GM19397 (cell line): ENCODE results near the gene VAT1L.
A peak's percentile ranks its signal among the peaks of the same experiment; 100 is the strongest.
"Not testable (repeated sequence)": the region's sequence is repeated elsewhere in the genome, so short reads cannot be mapped to it uniquely, and the experiment has no call there.

ENCODE experiments used
- ATAC-seq: cut with Tn5 transposase; IDR thresholded peaks from one replicate; pipeline ENCODE4 v1.9.1; 2021; ENCODE audit warnings: mild to moderate bottlenecking, moderate library complexity; ENCODE audit not compliant: unreplicated experiment

VAT1L gene

DNA sequence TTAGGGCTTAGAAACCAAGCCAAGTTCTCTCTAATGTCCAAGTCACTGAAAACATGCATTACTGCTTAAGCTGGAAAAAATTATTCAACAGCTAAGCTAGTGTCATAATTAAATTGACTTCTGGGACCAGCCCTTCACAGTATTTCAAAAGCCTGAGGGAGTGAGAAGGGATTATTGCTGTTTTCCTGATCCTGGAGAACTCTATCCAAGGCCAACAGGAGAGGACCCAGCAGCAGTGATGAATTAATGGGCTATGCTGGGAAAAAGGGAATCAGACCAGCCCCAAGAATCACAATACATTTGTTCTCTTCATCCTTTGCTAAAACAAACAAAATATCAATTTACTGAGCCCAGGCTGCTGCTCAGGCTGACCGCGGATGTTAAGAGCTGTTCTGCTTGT lies 199.4 kb downstream of the VAT1L start:
- ATAC-seq, result no peak

DNA sequence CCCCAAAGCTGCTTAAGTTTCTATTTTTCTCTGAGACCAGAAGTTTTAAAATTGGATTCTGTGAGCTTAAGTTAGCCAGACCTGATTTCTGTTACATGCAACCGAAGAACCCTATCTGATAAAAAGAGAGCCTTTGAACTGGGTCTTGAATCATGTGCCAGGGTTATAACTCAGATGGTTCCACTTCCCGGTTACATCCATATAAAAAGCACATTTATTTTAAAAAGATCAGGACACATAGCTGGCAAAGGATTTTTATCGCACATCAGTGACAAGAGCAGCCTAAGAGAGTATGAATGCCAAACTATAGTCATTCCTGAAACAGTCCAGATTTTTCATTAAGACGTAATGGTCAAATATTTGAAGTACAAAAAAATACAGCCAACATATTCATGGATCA lies 201.5 kb downstream of the VAT1L start:
- no peak for ATAC-seq

DNA sequence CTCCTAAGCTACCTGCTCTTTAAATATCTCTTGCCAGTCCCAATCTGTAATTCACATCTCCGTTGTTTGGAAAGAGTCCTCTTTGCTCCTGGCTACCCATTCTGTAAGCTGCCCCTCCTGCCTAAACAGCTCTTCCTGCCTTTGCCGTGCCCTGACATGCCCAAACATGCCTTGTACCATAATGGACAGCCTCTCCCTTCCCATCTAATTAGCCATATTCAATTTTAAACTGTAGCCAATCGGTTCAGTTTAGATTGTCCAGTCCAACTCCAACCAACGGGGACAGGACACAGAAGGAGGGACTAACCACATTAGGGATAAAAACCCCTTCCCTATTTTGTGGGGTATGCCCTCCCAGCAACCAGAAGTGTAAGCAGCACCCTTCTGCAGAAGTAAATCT lies 203.3 kb downstream of the VAT1L start:
- ATAC-seq, result no peak

DNA sequence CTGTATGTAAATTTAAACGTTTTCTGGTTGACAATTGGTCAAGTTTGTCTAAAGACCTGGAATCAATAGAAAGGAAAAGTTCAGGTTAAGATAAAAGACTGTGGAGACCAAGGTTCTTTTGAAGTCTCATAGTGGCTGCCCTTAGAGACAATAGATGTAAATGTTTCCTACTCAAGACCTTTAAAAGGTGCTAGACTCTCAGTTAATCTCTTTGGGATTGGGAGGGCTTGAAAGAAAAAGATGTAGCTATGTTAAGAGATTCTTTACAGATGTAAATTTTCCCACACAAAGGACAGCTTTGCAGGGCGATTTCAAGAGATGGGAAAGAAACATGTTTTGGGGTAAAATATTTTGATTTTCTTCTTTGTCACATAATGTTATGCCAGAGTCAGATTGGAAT lies 204.0 kb downstream of the VAT1L start:
- not testable (repeated sequence) for ATAC-seq

DNA sequence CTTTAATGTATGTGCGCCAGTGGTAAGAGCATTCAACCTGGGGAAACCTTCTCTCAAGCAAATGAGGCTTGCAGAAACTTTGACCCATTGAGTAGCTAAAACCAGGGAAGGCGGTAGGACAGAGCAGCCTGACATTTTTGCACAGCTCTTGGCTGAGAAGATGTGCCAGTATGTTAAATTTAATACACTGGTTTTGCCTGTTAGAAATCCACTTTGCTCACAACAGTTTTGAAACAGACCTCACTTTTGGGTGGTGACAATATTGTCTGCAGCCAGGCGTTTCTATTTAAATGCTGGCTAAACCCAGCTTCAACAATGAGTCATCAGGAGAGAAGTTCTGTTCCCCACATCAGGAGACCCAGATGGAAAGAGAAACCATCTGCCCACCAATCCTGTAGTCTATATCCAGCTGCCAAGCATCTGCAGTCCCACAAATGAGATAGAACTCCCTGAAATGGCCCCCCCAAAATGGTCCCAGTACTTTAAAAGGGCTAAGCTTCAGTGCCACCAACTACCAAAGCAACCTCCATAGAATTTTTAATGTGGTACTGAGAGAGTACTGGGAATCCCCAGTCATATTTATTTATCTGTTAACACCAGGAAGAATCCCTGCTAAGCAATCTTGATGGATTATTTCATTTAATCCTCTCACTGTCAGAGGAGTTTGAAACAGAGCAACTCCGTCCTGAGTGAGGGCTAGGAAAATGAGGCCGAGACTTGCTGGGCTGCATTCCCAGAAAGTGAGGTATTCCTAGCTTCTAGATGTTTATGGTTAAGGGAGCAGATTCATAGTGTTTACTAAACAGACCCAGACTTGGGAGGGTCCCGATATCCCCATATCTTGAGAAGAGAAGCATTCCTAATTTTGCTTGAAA lies 205.0 kb downstream of the VAT1L start:
- ATAC-seq, result no peak

DNA sequence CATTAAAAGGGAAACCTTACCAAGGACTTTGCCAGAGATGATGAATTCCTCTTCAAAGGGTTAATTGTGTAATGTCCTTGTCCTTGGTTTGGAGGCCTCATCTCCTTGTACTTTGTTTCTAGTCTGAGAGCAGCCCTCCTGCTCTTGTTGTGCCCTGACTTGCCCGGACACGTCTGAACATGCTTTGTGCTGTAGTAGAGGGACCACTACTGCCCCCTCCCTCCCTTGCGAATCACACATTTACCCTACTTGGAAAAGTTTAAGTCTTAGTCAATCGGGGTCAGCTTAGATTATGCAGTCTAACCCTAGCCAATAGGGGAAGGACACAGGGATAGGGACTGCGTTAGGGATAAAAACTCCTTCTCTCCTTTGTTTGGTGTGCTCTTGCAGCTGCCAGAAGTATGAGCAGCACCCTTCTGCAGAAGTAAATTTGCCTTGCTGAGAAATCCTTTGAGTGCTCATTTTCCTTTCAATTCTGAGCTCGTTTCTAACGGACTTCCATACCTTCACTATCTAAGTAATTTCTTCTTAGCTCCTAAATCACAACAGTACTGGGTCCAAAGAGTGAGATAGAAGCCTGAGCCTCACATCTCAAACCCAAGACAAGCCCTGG lies 207.6 kb downstream of the VAT1L start:
- no peak for ATAC-seq

DNA sequence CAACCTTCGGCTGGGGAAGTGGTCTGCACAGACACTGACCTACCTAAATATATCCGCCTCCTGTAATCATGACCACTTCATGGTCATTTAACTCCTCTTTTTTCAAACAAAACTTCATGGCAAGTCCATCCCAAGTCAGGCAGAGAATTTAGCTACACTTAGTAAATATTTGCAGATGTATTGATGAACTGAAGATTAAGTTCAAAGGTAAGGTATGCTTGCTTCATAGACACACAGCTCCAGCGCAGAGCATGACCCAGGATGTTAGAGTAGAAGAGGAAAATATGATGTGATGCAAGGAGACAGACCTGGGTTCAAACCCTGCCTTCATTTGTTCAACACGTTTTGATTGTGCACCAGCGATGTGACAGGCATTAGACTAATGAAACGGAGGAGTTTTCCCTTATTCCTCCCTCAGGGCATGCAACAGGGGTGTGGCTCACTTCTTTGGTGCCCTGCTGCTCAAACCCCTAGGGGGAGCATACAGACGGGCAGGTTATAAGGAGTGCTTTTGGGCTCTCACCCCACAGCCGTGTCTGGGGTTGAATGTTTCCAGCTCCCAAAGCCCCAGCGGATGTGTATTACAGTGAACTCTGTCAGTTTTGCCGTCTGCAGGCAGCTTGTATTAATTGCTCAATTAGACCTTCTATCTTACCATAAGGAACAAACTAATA lies 210.1 kb downstream of the VAT1L start:
- ATAC-seq, result no peak

DNA sequence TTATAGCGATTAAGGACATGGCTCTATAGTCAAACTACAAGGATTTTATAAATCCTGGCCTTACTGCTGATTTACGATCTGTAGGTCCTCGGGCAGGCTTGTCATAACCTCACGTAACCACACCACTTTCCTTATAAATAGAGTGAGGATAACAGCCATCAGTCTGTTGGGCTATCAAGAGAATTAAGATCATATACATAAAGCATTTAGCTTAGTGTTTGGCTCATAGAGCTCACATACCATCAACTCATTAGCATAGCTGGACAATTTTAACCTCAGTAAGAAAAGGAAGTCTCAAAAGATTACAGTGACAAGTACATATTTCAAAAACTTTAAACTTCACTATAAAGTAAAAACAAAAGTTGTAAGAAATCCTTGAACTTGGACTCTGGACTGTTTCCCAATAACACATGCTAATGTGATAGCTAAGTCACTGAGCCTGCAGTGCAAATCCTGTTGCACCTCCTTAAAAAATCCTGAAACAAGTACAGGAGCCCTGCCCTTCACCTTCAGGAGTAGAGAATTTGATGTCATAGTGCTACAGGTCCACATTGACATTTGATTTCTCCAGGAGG lies 213.2 kb downstream of the VAT1L start:
- ATAC-seq, result no peak

DNA sequence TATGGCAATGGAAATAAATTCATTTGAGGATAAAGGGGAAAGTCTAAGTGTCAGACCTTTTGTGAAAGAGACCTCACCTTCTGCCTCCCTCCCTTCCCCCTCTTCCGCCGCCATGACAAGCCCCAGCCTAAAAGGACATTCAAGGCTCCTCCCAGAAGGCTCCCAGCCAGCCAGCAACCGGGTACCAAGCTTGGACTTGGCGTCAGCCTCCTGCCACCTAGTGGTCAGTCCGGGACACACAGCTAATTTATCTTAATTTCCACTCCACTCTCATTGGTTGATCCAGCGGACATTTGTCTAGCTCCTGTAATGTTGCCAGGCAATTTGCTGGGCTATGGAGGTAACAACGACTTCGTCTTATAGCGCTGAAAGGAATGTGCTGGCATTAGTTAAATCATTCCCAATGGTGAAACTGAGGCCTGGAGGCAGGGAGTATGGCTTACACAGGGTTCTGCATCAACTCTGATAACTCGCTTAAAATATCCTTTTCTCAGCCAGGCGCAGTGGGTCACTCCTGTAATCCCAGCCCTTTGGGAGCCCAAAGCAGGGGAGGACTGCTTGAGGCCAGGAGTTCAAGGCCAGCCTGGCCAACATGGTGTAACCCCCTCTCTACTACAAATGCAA lies 214.7 kb downstream of the VAT1L start:
- peak; percentile 94 for ATAC-seq

DNA sequence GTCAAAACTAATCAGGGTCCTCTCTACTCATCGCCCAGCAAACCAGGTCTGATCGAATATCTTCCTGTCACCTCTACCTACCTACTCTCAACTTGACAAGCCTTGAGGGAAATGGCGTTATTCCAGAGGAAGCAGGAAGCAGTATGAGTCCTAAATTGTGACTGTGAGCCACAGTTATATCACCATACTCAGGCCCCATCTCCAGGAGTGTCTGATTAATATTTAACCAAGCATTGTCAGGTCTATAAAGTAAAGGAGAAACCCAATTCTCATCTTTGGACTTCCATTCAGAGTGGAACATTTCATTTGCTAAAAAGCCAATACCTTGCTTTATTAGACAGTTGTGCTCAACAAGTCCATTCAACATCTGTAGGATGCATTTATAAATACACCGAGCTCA lies 216.2 kb downstream of the VAT1L start:
- no peak for ATAC-seq

DNA sequence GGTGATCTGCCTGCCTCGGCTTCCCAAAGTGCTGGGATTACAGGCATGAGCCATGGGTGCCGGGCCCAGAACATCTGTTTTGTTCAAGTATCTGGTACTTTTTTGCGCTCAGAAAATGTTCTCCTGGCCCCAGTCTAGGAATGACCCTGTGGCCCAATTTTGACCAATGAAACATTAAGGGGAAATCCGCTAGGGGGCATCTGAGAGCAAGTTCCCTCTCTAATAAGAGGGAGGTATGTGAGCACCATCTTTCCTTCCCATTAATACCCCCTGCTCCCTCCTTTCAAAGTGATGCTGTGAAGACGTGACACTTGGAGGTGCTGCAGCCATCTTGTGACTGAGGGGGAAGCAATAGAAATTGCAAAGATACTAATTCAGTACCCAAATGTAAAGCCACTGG lies 217.5 kb downstream of the VAT1L start:
- no peak for ATAC-seq

DNA sequence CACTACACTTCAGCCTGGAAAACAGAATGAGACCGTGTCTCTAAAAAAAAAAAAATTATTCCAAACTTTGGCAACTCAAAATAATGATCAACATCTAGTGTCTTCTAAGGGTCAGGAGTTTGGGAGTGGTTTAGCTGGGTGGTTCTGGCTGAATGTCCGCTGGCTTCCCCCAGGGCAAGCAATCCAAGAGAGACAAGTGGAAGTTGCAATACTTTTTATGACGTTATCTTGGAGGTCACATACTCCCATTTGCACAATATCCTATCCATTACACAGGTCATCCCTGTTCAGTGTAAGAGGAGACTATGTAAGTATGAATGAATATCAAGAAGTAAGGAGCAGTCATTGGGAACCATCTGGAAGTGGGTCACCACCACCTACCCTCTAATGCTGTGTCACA lies 218.8 kb downstream of the VAT1L start:
- ATAC-seq, result no peak

DNA sequence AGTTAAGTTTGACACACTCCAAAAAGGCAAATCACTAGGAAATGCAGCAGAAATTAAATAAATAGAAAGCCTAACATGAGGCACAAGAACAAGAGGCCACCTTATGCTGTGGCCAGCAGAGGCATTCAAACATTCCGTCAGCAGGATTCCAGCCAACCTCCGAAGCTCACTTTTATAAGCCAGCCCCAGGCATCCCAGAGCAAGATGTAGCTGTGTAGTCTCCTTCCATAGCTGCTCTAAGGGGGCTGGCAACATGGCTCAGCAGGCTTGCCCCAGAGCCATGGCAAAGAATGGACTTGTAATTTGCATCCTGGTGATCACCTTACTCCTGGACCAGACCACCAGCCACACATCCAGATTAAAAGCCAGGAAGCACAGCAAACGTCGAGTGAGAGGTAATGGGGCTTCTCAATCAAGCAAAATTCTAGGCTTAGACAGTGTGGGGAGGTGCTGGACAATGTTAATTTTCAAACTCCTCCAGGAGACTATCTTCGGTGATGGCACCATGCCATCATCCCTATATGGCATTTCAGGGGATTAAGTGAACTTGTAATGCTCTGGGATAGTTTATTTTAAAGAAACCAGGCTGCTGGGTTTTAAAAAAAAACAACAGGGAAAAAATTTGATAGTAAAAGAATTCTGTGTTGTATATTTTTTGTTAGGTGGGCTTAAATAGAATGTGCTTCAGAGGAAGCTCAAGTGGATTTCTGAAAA lies 234.1 kb downstream of the VAT1L start, which contains the start of gene CLEC3A:
TSS of gene CLEC3A (plus strand) at position 202 of the 714 bp plus-strand sequence. CDS start at position 281, 79 bp downstream.
- no peak for ATAC-seq

DNA sequence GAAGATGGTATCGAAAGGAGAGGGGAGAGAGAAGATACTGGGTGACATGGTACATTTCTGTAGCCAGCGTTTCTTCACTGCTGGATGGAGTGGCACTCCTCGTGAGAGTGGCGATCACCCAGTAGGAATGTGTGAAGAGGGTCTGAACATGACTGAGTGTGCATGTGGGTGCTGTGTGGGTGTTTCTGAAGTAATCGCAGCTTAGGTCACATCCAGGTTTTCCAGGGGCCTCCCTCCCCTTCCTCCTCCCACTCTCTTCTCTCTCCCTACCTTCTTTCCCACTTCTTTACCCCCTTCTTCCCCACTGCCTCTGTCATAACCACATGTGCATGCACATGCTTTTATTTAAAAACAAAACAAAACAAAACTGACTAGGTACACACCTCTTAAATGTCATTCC lies 235.8 kb downstream of the VAT1L start:
- ATAC-seq, result no peak

DNA sequence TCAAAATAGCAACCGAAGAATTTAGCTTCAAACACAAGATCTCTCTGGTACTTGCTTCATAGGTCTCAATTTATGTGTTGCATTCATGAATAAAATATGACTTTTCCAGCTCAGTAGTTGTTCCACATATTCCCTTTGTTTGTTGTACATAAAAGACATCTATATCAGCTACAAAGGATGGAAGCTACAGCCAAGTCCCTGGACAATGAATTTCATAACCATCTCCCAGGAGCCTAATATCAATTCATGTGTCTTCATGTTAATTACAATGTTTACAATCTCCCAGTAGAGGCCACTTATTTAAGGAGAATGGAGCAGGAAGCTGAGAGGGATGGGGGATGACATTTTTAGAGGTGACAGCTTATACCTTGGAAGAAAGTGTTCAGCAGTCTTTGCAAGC lies 237.3 kb downstream of the VAT1L start:
- ATAC-seq, result no peak

DNA sequence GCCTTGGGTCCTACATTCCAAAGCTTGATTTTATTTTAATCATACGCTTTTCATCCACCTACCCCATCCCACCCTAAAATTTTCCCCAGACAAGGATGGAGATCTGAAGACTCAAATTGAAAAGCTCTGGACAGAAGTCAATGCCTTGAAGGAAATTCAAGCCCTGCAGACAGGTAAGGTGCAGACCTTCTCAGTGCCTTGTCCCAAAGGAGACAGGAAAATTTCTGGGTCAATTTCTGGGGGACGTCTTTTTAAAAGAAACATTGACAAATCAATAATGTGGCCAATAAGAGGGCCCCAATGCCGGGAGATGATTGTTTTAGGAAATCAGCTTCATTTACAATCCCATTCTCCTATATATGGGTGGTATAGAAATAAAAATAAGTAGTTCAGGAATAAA lies 239.7 kb downstream of the VAT1L start:
- no peak for ATAC-seq
